Neural cell (in vitro differentiated cells): Measurements from ENCODE around the gene FCGBP. TPM values are rescaled to one million over a fixed set of nuclear protein-coding genes. Genes with fewer than 3 reads are reported as not detected.

Experiments
- H2AFZ ChIP-seq: fragments of 200-600, 300-800 bp; sonication (generic), shearing (Covaris generic); 2 replicates; pipeline ENCODE4 v1.6.0; 2014; ENCODE audit warnings: low read depth, mild to moderate bottlenecking, antibody characterized with exemption, low read length, moderate library complexity
- H3F3A ChIP-seq: fragments of 200-600 bp; shearing (Covaris generic); 2 replicates; pipeline ENCODE4 v1.6.1; 2016; ENCODE audit warnings: mild to moderate bottlenecking, moderate library complexity, mixed read lengths, antibody characterized with exemption, low read length; ENCODE audit not compliant: insufficient read depth, poor library complexity, severe bottlenecking
- H3K27ac ChIP-seq: fragments of 200-600, 300-800 bp; sonication (generic), shearing (Covaris generic); 2 replicates; pipeline ENCODE4 v1.5.1; 2014; ENCODE audit warnings: mild to moderate bottlenecking, low read length, moderate library complexity
- H3K27me3 ChIP-seq: fragments of 300-800, 200-600 bp; sonication (generic), shearing (Covaris generic); 2 replicates; pipeline ENCODE4 v1.6.0; 2014; ENCODE audit warnings: mild to moderate bottlenecking, low read depth, low read length, moderate library complexity; ENCODE audit not compliant: insufficient read depth
- H3K36me3 ChIP-seq: fragments of 300-800, 200-600 bp; sonication (generic), shearing (Covaris generic); 2 replicates; pipeline ENCODE4 v1.5.1; 2014; ENCODE audit warnings: mild to moderate bottlenecking, antibody characterized with exemption, low read length, moderate library complexity; ENCODE audit not compliant: insufficient read depth
- H3K4me2 ChIP-seq: fragments of 300-800, 200-600 bp; sonication (generic), shearing (Covaris generic); 2 replicates; pipeline ENCODE4 v1.6.0; 2014; ENCODE audit warnings: mild to moderate bottlenecking, low read length
- H3K4me3 ChIP-seq: fragments of 300-800, 200-600 bp; sonication (generic), shearing (Covaris generic); 2 replicates; pipeline ENCODE4 v1.5.1; 2014; ENCODE audit warnings: mild to moderate bottlenecking, low read length, moderate library complexity
- H3K79me2 ChIP-seq: fragments of 200-600 bp; shearing (Covaris generic); replicated peaks from 2 replicates; pipeline ENCODE4 v1.6.0; 2014; ENCODE audit warnings: mild to moderate bottlenecking, low read length, moderate library complexity; ENCODE audit not compliant: insufficient read depth
- H3K9ac ChIP-seq: fragments of 300-800, 200-600 bp; sonication (generic), shearing (Covaris generic); 2 replicates; pipeline ENCODE4 v1.6.1; 2016; ENCODE audit warnings: mild to moderate bottlenecking, low read length, mixed read lengths
- H3K9me2 ChIP-seq: fragments of 200-600 bp; shearing (Covaris generic); 2 replicates; pipeline ENCODE4 v1.6.1; 2016; ENCODE audit warnings: mild to moderate bottlenecking, low read length, mixed read lengths; ENCODE audit not compliant: insufficient read depth
- H3K9me3 ChIP-seq: fragments of 200-600, 300-800 bp; sonication (generic), shearing (Covaris generic); 2 replicates; pipeline ENCODE4 v1.6.1; 2016; ENCODE audit warnings: mild to moderate bottlenecking, mixed run types, low read length, moderate library complexity, mixed read lengths
- H4K20me1 ChIP-seq: fragments of 200-600 bp; shearing (Covaris generic); 2 replicates; pipeline ENCODE4 v1.6.1; 2016; ENCODE audit warnings: mild to moderate bottlenecking, mixed run types; ENCODE audit not compliant: insufficient read depth
- EP300 ChIP-seq: fragments of 450-650 bp; conservative IDR thresholded peaks from 2 replicates; pipeline ENCODE4 v1.6.1; 2014; ENCODE audit warnings: antibody characterized with exemption, mild to moderate bottlenecking, moderate library complexity; ENCODE audit not compliant: poor library complexity, severe bottlenecking
- EZH2 ChIP-seq: fragments of 200-600, 300-800 bp; shearing (Covaris generic), sonication (generic); IDR thresholded peaks from 2 replicates; pipeline ENCODE4 v1.6.1; 2014; ENCODE audit warnings: antibody characterized with exemption, low read length, borderline replicate concordance, mild to moderate bottlenecking; ENCODE audit not compliant: insufficient read depth, poor library complexity, severe bottlenecking
- MXI1 ChIP-seq: fragments of 450-650 bp; conservative IDR thresholded peaks from 2 replicates; pipeline ENCODE4 v1.6.1; 2014; ENCODE audit warnings: antibody characterized with exemption, mild to moderate bottlenecking; ENCODE audit not compliant: poor library complexity, severe bottlenecking
- POLR2AphosphoS5 ChIP-seq: IDR thresholded peaks from 2 replicates; pipeline ENCODE4 v1.6.1; 2012
- RAD21 ChIP-seq: fragments of 450-650 bp; conservative IDR thresholded peaks from 2 replicates; pipeline ENCODE4 v1.6.1; 2014; ENCODE audit warnings: antibody characterized with exemption, mild to moderate bottlenecking, moderate library complexity
- SMC3 ChIP-seq: fragments of 450-650 bp; conservative IDR thresholded peaks from 2 replicates; pipeline ENCODE4 v1.6.1; 2014; ENCODE audit warnings: antibody characterized with exemption, mild to moderate bottlenecking, moderate library complexity; ENCODE audit not compliant: poor library complexity
- TAF1 ChIP-seq: IDR thresholded peaks from 2 replicates; pipeline ENCODE4 v1.6.1; 2012; ENCODE audit warnings: low read depth
- polyA plus RNA-seq: library from polyadenylated mRNA; depleted of rRNA; stranded (reverse); fragments of >200 nt; gene quantifications from 2 replicates; pipeline ENCODE4 v1.2.3, GENCODE V29; 2014
- TF ChIP-seq, protein P1 (sequence below): IDR thresholded peaks from 2 replicates; pipeline ENCODE4 v1.6.1; 2012; ENCODE audit warnings: borderline replicate concordance
- TF ChIP-seq, protein P2 (sequence below): fragments of 450-650 bp; IDR thresholded peaks from 2 replicates; pipeline ENCODE4 v1.5.1; 2014; ENCODE audit warnings: antibody characterized with exemption, mild to moderate bottlenecking, moderate library complexity; ENCODE audit not compliant: poor library complexity, severe bottlenecking

FCGBP gene
- polyA plus RNA-seq, 1 donor from 2014 or later: 0.26 TPM

DNA sequence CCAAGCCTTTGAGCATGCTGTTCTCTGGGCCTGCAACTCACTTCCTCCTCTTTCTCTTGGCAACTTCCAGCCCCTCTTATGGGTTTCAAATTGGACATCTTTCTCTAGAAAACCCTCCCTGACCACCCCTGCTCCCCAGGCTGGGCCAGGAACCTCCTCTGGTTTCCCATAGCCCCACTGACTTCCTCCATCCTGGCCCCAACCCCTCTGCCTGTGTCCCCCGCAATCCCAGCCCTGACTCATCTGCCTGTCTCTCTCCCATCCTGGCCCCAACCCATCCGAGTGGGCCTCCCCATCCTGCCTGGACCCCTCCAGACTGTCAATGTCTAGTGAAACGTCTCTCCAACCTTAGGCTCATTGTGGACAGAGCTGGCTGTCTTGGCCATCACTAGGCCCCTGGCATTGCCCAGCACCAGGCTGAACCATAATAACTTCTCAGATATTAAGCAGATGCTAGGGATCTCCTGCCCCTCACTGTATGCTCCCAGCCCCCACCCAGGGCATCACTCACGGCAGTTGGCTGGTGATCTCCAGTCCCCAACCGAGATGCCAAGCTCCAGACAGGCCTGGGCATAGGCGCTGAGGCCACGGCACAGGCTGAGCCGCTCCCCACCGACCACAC is 16.8 kb downstream of the FCGBP start:
- Histone ChIP-seq H4K20me1 (no peaks in the 10 kb centered on the region), H3K9me2 (no peaks in the 10 kb centered on the region), H3K4me3 (no peak overlapping the region), H2AFZ (no peak overlapping the region), H3K36me3 (no peaks in the 10 kb centered on the region), H3K4me2 (no peak overlapping the region), H3K27ac (no peak overlapping the region), H3K9ac (no peak overlapping the region), H3K27me3 (no peaks in the 10 kb centered on the region), H3K79me2 (no peaks in the 10 kb centered on the region), H3K9me3 (no peaks in the 10 kb centered on the region), H3F3A (no peaks in the 10 kb centered on the region)
- TF ChIP-seq TAF1: no peak
- no peak for TF ChIP-seq RAD21
- TF ChIP-seq, protein P1, sequence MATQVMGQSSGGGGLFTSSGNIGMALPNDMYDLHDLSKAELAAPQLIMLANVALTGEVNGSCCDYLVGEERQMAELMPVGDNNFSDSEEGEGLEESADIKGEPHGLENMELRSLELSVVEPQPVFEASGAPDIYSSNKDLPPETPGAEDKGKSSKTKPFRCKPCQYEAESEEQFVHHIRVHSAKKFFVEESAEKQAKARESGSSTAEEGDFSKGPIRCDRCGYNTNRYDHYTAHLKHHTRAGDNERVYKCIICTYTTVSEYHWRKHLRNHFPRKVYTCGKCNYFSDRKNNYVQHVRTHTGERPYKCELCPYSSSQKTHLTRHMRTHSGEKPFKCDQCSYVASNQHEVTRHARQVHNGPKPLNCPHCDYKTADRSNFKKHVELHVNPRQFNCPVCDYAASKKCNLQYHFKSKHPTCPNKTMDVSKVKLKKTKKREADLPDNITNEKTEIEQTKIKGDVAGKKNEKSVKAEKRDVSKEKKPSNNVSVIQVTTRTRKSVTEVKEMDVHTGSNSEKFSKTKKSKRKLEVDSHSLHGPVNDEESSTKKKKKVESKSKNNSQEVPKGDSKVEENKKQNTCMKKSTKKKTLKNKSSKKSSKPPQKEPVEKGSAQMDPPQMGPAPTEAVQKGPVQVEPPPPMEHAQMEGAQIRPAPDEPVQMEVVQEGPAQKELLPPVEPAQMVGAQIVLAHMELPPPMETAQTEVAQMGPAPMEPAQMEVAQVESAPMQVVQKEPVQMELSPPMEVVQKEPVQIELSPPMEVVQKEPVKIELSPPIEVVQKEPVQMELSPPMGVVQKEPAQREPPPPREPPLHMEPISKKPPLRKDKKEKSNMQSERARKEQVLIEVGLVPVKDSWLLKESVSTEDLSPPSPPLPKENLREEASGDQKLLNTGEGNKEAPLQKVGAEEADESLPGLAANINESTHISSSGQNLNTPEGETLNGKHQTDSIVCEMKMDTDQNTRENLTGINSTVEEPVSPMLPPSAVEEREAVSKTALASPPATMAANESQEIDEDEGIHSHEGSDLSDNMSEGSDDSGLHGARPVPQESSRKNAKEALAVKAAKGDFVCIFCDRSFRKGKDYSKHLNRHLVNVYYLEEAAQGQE: no peak
- TF ChIP-seq EP300: no peak
- TF ChIP-seq SMC3: no peak
- no peak for TF ChIP-seq POLR2AphosphoS5
- no peak for TF ChIP-seq EZH2
- TF ChIP-seq, protein P2, sequence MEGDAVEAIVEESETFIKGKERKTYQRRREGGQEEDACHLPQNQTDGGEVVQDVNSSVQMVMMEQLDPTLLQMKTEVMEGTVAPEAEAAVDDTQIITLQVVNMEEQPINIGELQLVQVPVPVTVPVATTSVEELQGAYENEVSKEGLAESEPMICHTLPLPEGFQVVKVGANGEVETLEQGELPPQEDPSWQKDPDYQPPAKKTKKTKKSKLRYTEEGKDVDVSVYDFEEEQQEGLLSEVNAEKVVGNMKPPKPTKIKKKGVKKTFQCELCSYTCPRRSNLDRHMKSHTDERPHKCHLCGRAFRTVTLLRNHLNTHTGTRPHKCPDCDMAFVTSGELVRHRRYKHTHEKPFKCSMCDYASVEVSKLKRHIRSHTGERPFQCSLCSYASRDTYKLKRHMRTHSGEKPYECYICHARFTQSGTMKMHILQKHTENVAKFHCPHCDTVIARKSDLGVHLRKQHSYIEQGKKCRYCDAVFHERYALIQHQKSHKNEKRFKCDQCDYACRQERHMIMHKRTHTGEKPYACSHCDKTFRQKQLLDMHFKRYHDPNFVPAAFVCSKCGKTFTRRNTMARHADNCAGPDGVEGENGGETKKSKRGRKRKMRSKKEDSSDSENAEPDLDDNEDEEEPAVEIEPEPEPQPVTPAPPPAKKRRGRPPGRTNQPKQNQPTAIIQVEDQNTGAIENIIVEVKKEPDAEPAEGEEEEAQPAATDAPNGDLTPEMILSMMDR: no peak
- TF ChIP-seq MXI1: no peak

DNA sequence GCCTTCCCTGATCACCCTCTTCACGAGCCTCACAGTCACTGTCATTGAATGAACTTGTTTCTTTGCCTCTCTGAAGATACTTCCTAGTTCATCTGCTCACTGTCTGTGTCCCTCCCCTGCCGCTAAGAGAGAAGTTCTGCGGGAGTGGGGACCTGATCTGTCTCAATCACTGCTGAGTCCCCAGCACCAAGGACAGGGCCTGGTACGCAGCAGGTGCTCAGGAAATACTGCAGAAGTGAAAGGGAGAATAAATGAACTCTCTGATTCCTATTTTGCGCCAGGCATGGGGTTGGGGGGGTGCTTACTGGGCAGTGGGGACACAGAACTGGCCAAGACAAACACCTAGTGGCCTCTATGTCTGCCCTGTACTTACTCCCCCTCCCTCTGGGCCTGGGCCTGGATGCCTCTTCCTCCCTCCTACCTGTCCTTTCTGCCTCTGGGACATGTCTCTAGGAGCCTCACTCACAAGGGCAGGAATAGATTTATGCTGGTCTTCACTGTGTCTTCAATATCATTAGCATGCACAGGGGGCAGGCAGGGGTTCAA is 17.5 kb downstream of the FCGBP start:
- Histone ChIP-seq H3K9ac (no peak overlapping the region), H3F3A (no peaks in the 10 kb centered on the region), H3K79me2 (no peaks in the 10 kb centered on the region), H3K36me3 (no peaks in the 10 kb centered on the region), H3K27me3 (no peaks in the 10 kb centered on the region), H4K20me1 (no peaks in the 10 kb centered on the region), H3K9me3 (no peaks in the 10 kb centered on the region), H2AFZ (no peak overlapping the region), H3K9me2 (no peaks in the 10 kb centered on the region), H3K27ac (no peak overlapping the region), H3K4me2 (no peak overlapping the region), H3K4me3 (no peak overlapping the region)
- TF ChIP-seq EP300 (no peak), MXI1 (no peak), RAD21 (no peak)
- TF ChIP-seq, protein P1: no peak
